Fibroblast of skin of abdomen (primary cell): ENCODE data around the gene NANS.
"Not testable (repeated sequence)": the region's sequence is repeated elsewhere in the genome, so short reads cannot be mapped to it uniquely, and the experiment has no call there.

ENCODE experiments used
- DNase-seq: peaks from one replicate; pipeline ENCODE4 v3.0.0-alpha.2; 2013

The NANS gene

DNA sequence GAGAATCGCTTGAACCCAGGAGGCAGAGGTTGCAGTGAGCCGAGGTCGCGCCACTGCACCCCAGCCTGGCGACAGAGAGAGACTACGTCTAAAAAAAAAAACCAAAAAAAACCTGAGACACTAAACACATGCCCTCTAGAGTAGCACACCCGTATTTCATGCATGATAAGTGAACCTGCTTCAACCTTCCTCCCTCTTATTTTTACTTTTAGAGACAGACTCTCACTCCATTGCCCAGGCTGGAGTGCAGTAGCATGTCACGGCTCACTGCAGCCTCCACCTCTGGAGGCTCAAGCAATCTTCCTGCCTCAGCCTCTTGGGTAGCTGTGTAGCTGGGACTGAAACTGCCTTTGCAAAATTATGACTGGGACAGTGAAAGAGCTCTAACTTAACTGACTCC is 17.6 kb upstream of the NANS start:
- DNase-seq = no peak

GRCh38 chr9:98039607-98040017 is 16.9 kb upstream of the NANS start:
- DNase-seq = no peak

DNA sequence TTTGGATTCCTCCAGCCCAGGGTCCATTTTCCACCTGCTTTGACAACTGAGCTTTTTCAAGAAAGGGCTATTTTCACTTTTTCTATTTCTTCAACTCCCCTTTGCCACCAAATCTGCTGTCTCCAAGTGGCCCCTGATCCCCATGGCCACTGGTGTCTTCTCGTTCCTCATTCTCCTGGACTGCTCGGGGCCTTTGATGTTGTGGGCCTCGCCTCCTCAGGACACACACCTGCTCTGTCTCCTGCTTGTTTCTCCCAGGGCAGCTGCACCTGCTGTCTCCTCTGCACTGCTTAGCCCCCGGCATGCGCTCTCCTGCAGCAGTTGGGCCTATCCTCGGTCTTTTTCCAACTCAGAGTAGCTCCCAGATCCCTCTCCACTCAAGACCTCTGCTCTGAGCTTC is 16.3 kb upstream of the NANS start:
- DNase-seq = no peak

DNA sequence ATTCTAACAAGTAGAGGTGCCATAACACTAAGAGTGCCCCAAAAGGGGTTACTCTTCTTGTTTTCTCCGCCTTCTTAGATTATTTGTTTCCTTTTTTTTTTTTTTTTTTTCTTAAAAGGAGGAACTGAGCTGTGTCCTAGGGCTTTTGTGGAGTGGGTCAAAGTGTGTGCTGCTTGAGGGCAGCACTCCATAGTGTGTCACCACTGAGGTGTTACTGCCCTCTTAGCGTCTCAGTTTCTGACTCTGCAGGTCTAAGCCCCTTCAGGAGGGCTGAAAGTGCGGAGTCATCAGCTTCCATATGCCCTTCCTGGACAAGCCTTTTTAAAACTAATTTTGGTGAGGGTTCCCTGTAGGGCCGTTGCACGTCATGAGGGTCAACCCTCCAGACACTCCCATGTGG is 12.6 kb upstream of the NANS start:
- no peak for DNase-seq

- DNase-seq = no peak
These were observed 11.0 kb upstream of the NANS start for GRCh38 chr9:98045234-98046179.

DNA sequence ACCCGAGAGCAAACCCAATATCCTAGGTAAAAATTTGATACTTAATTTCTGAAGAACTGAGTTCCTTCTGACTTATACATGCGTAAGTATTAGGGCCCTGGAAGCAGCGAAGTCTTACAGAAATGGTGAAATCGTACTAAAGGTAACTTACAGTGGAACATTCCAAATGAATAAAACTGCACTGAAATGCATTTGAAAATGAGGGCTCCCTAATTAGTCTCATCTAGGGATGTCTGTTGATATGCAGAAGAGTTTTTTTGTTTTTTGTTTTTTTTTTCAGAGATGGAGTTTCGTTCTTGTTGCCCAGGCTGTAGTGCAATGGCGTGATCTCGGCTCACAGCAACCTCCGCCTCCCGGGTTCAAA is 10.4 kb upstream of the NANS start:
- no peak for DNase-seq

- DNase-seq = no peak
These were observed 9.5 kb upstream of the NANS start for GRCh38 chr9:98047002-98047401.

- DNase-seq = no peak
These were observed 7.1 kb upstream of the NANS start for GRCh38 chr9:98049288-98050072.

DNA sequence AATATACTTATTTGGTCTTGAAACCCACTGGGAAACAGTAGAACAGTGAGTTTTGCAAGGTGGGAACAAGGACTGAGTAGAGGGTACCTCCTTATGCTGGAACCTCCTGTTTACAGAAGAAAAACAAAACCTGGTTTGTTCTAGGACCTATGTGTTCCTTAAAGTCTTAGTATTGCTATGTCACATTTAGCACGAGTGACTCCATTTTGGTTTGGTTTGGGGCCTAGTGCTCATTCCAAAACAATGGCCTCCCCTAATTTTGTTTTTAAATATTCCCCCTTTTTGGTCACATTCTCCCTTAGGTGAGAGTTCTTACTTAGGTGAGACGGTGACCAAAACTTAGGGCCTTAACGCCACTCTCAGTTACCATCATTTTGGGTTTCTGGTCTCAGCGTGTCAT is 6.2 kb upstream of the NANS start:
- DNase-seq = no peak

GRCh38 chr9:98054376-98054951 is 2.1 kb upstream of the NANS start:
- DNase-seq = no peak

GRCh38 chr9:98057138-98057799 is 737 bp downstream of the NANS start:
- DNase-seq = peak; percentile 28

GRCh38 chr9:98062161-98062560 is 5.6 kb downstream of the NANS start:
- DNase-seq = no peak

DNA sequence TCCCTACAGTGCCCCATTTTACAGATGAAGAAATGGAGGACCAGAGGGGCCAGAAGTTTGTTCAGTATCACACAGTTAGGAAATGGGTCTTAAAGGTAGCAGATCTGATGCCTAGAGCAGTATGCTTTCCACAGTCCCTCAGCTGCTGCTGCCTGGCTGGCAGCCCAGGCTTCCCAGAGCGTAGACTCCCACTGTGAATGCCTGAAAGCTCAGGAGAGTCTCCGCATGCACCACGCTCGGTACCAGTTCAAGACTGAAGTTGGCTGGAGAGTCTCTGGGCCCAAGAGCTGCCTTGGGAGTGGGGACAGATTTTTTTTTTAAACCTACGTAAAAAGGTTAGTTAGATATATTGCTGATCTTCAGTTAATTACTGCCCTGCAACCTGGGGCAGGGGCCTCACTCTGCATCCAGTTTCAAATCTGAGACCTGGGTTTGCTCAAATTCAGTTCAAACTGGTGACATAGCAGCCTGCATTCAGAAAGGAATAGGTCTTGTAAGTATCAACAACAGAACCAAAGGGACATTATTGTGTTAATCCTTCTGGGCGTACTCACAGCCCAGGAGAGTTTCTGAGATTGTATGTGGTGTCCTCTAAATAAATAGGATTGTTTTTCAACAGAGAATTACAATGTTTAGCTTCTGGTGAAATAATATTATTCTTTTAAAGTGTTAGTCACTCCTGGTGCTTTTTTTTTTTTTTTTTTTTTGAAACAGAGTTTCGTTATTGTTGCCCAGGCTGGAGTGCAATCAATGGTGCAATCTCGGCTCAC is 8.3 kb downstream of the NANS start:
- DNase-seq = no peak

- no peak for DNase-seq
These were observed 9.7 kb downstream of the NANS start for GRCh38 chr9:98066235-98066634.

GRCh38 chr9:98067184-98067583 is 10.7 kb downstream of the NANS start:
- DNase-seq = no peak

DNA sequence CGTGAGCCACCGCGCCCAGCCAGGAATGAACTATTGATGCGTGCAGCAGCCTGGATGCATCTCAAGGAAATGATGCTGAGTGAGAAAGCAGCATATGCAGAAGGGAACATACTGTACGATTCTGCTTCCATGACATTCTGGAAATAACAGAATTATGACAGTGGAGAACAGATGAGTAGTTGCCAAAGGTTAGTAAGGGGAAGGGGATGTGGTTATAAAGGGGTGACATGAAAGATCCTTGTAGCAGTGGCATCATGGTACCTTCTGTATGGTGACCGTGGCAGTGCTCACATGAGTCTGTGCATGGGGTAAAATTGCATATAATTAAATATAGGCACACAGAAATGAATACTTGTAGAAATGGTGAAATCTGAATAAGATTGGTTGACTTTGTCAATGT is 13.0 kb downstream of the NANS start:
- no peak for DNase-seq

- DNase-seq = no peak
These were observed 14.2 kb downstream of the NANS start for GRCh38 chr9:98070704-98071103.

GRCh38 chr9:98071737-98072136 is 15.2 kb downstream of the NANS start:
- no peak for DNase-seq

GRCh38 chr9:98074115-98074990 is 17.8 kb downstream of the NANS start:
- DNase-seq = peak; percentile 46

GRCh38 chr9:98075332-98075805 is 18.8 kb downstream of the NANS start:
- DNase-seq = peak; percentile 55

GRCh38 chr9:98076514-98076890 is 20.0 kb downstream of the NANS start:
- not testable (repeated sequence) for DNase-seq
